PC-3 (cell line): Measurements from ENCODE around the gene ADGRV1. TPM values are rescaled to one million over a fixed set of nuclear protein-coding genes. Genes with fewer than 3 reads are reported as not detected.

Experiments
- ATAC-seq: fragments of 200-7000 bp; cut with Tn5 transposase; 2 replicates; pipeline ENCODE4 v1.9.1; 2020; ENCODE audit warnings: mild to moderate bottlenecking, moderate library complexity
- BruUV-seq: library from RNA; stranded (reverse); fragments of 400-500 nt; replicated peaks from 2 replicates; lab custom pipeline; 2021; lab: Mats Ljungman, UMichigan
- CTCF ChIA-PET: fragments of 300-600 bp; sonication (Branson Sonifier 250); formaldehyde crosslinking; loops from one replicate; lab custom pipeline; 2022; ENCODE audit warnings: antibody characterized with exemption; lab: Charles Lee
- POLR2A ChIA-PET: fragments of 300-600 bp; sonication (Branson Sonifier 250); formaldehyde crosslinking; loops from one replicate; lab custom pipeline; 2022; ENCODE audit warnings: antibody characterized with exemption; ENCODE audit not compliant: unreplicated experiment; lab: Charles Lee
- DNase-seq: peaks from one replicate; pipeline ENCODE4 v3.0.0-alpha.2; 2015
- H2AFZ ChIP-seq: fragments of 300-600 bp; sonication (generic); 2 replicates; pipeline ENCODE4 v1.6.0; 2016; ENCODE audit warnings: antibody characterized with exemption, low read length
- H3F3A ChIP-seq: fragments of 300-600 bp; sonication (generic); one replicate; pipeline ENCODE4 v1.6.0; 2017; ENCODE audit warnings: antibody characterized with exemption, low read length, control low read depth, mild to moderate bottlenecking; ENCODE audit not compliant: unreplicated experiment
- H3K27ac ChIP-seq: fragments of 300-600 bp; sonication (generic); 2 replicates; pipeline ENCODE4 v1.5.1; 2016; ENCODE audit warnings: mild to moderate bottlenecking, low read length
- H3K27me3 ChIP-seq: fragments of 300-600 bp; sonication (generic); 2 replicates; pipeline ENCODE4 v1.6.1; 2016; ENCODE audit warnings: low read length, mixed read lengths
- H3K36me3 ChIP-seq: fragments of 300-600 bp; sonication (generic); 2 replicates; pipeline ENCODE4 v1.6.1; 2016; ENCODE audit warnings: low read depth, mixed run types, low read length, mixed read lengths
- H3K4me1 ChIP-seq: fragments of 300-600 bp; sonication (generic); 2 replicates; pipeline ENCODE4 v1.5.1; 2016; ENCODE audit warnings: low read length; ENCODE audit not compliant: insufficient read depth
- H3K4me2 ChIP-seq: fragments of 300-600 bp; sonication (generic); 2 replicates; pipeline ENCODE4 v1.6.0; 2016; ENCODE audit warnings: low read length
- H3K4me3 ChIP-seq: fragments of 300-600 bp; sonication (generic); 2 replicates; pipeline ENCODE4 v1.5.1; 2016; ENCODE audit warnings: mild to moderate bottlenecking, low read length, mixed read lengths
- H3K79me2 ChIP-seq: fragments of 300-600 bp; sonication (generic); 2 replicates; pipeline ENCODE4 v1.6.1; 2017; ENCODE audit warnings: low read length, mixed read lengths
- H3K9ac ChIP-seq: fragments of 300-600 bp; sonication (generic); 2 replicates; pipeline ENCODE4 v1.6.0; 2016; ENCODE audit warnings: mild to moderate bottlenecking, low read length
- H3K9me2 ChIP-seq: fragments of 300-600 bp; sonication (generic); replicated peaks from 2 replicates; pipeline ENCODE4 v1.6.1; 2016; ENCODE audit warnings: mixed run types, low read length, mixed read lengths
- H3K9me3 ChIP-seq: fragments of 300-600 bp; sonication (generic); 2 replicates; pipeline ENCODE4 v1.6.1; 2016; ENCODE audit warnings: low read length, mixed read lengths
- H4K20me1 ChIP-seq: fragments of 300-600 bp; sonication (generic); 2 replicates; pipeline ENCODE4 v1.6.1; 2016; ENCODE audit warnings: low read length, mixed read lengths
- CTCF ChIP-seq: fragments of 300-600 bp; sonication (generic); conservative IDR thresholded peaks from 2 replicates; pipeline ENCODE4 v1.5.1; 2017; ENCODE audit warnings: antibody characterized with exemption, low read depth, mild to moderate bottlenecking, low read length
- EZH2 ChIP-seq: fragments of 300-600 bp; sonication (generic); IDR thresholded peaks from one replicate; pipeline ENCODE4 v1.6.1; 2017; ENCODE audit warnings: antibody characterized with exemption, mild to moderate bottlenecking, low read length; ENCODE audit not compliant: unreplicated experiment
- EZH2phosphoT487 ChIP-seq: fragments of 300-600 bp; sonication (generic); IDR thresholded peaks from 2 replicates; pipeline ENCODE4 v1.6.1; 2018; ENCODE audit warnings: mild to moderate bottlenecking, antibody characterized with exemption, low read length, borderline replicate concordance
- intact Hi-C: fragments of 100-400 bp; cut with micrococcal nuclease; formaldehyde crosslinking; loops from 2 replicates; pipeline ENCODE4 v1.9.0; 2023
- total RNA-seq: library from RNA; depleted of rRNA; stranded (reverse); fragments of >200 nt; gene quantifications from 2 replicates; pipeline ENCODE4 v1.2.3, GENCODE V29; 2014

The ADGRV1 gene
- total RNA-seq, 1 experiment from 2014 or later, result 22.7 TPM

DNA sequence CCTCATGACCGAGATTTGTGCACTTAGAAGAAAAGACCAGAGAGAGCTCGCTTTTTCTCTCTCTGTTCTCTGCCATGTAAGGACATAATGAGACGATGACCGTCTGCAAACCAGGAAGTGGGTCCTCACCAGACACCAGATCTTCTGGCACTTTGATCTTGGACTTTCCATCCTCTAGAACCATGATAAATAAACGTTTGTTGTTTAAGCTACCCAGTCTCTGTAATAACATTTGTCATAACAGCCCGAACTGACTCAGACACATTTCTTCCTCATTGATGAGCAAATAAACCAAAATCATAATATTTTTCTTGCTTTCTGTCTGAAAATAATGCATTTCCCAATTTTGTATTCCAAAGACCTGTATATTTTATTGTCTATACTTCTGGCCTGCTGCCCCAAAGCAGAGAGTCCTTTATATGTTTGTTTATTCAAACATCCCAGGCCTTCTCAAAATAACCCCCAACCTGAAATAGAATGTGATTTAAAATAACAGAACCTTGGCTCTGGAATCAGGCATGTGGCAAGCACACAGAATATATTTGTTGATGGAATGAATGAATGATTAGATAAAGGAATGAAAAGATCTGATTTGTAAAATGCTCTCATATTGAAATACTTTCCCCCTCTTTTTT lies 396.5 kb downstream of the ADGRV1 start:
- ATAC-seq (no peak), DNase-seq (no peak)
- H3K4me2 ChIP-seq, result no peak overlapping the region
- H3K9ac ChIP-seq, result no peak overlapping the region
- BruUV-seq, result no TSS peak
- no peaks in the 10 kb centered on the region for H3K9me2 ChIP-seq
- no peaks in the 10 kb centered on the region for H3K4me1 ChIP-seq
- no peak overlapping the region for H3K27ac ChIP-seq
- H3K79me2 ChIP-seq, result no peaks in the 10 kb centered on the region
- intact Hi-C loops, result no loop called here
- no peak for TF ChIP-seq EZH2phosphoT487
- TF ChIP-seq EZH2, result no peak
- no peak for TF ChIP-seq CTCF
- H3F3A ChIP-seq, result no peaks in the 10 kb centered on the region
- ChIA-PET POLR2A (no interaction called here), CTCF (no interaction called here)
- H3K27me3 ChIP-seq, result no peaks in the 10 kb centered on the region
- no peak overlapping the region for H2AFZ ChIP-seq
- no peaks in the 10 kb centered on the region for H4K20me1 ChIP-seq
- no peaks in the 10 kb centered on the region for H3K9me3 ChIP-seq
- H3K36me3 ChIP-seq, result no peaks in the 10 kb centered on the region
- no peak overlapping the region for H3K4me3 ChIP-seq

DNA sequence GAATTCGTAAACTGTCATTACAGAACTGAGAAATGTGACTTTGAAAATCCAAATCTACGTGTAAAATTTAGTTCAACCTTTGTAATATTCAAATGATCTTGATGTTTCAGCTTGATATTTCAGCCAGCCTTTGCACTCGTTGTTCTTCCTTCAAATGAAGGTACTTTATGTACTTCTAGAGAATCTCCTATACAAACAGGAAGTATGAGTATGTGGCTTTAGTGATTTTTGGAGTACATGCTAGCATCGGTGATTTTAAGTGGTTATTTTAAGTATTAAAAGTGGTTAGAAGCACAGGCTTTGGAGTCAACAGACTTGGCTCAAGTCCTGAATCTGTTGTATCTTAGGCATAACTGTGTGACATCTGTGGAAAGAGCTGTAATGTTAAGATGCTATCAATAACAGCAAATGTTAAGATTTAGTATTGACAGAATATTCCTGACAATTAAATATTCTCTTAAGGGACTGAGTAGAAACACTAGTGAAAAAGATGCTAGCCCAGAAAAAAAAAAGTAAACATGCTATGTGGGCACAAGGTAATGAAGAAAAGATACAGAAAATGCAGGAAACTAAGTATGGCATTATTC lies 398.0 kb downstream of the ADGRV1 start:
- BruUV-seq, result no TSS peak
- CTCF ChIA-PET, result no interaction called here

More for the DNA sequence above, 398.0 kb downstream of the ADGRV1 start:
- Histone ChIP-seq H3K4me3 (no peak overlapping the region), H3K4me1 (no peaks in the 10 kb centered on the region), H3F3A (no peaks in the 10 kb centered on the region), H3K27me3 (no peaks in the 10 kb centered on the region), H3K79me2 (no peaks in the 10 kb centered on the region), H4K20me1 (no peaks in the 10 kb centered on the region), H2AFZ (no peak overlapping the region), H3K9ac (no peak overlapping the region), H3K36me3 (no peaks in the 10 kb centered on the region), H3K27ac (no peak overlapping the region), H3K9me2 (no peaks in the 10 kb centered on the region), H3K4me2 (no peak overlapping the region), H3K9me3 (no peaks in the 10 kb centered on the region)
- TF ChIP-seq EZH2phosphoT487, result no peak
- no peak for TF ChIP-seq CTCF
- TF ChIP-seq EZH2, result no peak
- ATAC-seq (peak; percentile 40), DNase-seq (no peak)
- intact Hi-C loops, result no loop called here
- POLR2A ChIA-PET, result no interaction called here
